GM18868 (cell line): ENCODE measurements around the gene SCG2.
"Not testable (repeated sequence)": the region's sequence is repeated elsewhere in the genome, so short reads cannot be mapped to it uniquely, and the experiment has no call there.

ENCODE experiments used
- ATAC-seq: cut with Tn5 transposase; IDR thresholded peaks from one replicate; pipeline ENCODE4 v1.9.1; 2021; ENCODE audit warnings: mild to moderate bottlenecking, moderate library complexity; ENCODE audit not compliant: unreplicated experiment

Gene SCG2

GRCh38 chr2:223612501-223612900 is 10.3 kb upstream of the SCG2 start:
- no peak for ATAC-seq

DNA sequence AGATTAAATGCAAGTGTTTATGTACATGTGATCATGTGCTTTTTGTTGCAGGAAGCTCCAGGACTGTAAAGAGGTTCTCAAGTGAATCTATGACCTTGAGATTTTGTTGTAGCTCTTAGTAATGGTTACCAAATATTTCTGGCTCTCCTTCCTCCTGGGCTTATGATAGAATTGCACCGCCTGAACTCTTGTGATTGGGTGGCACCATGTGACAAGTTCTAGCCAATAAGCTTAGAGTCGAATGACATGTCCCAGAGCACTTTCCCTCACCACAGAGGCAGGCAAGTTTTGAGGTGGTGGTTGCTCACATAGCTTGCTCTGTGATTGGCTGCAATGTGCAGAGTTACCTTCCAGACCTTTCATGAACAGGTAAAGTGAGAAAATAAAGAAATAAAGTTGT is 8.9 kb upstream of the SCG2 start:
- ATAC-seq: no peak

DNA sequence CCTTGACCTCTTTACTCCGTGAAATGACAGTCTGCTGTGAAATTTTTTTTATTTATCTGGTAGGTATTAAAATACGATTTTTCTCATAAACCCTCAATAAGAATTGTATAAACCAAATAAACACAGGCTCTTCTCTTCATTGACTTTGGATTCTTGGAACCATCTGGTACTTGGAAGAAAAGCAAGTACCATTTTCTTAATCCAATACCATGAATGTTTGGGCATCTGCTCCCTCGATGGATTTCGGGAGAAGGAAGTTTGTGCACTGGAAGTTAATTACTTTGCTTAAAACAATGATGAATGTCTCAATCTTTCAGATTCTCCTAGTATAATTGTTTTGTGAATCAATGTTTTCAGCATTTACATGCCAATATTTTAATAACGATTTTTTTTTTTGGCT is 5.3 kb upstream of the SCG2 start:
- no peak for ATAC-seq

GRCh38 chr2:223606946-223607345 is 4.8 kb upstream of the SCG2 start:
- ATAC-seq: no peak

- ATAC-seq: no peak
Measured at GRCh38 chr2:223604231-223604630, 2.1 kb upstream of the SCG2 start.

DNA sequence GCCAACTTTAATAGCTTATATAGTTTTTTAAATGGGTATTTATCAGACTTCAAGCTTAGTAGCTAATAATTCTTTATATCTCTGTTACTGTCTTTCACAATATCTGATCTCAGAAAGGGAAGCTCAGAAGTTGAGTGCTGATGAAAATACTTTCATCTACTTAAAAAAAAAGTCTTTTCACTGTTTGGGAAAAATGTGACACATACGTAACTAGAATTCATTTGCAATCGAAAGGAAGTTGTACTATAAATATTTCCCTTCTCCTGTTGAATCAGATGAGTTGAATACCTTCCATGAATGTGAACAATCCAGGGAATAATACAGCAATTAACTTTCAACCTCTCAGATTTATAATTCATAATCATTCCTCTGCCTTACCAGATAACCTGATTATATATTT is 811 bp upstream of the SCG2 start:
- no peak for ATAC-seq

GRCh38 chr2:223601018-223601417 is 1.1 kb downstream of the SCG2 start:
- ATAC-seq: no peak

DNA sequence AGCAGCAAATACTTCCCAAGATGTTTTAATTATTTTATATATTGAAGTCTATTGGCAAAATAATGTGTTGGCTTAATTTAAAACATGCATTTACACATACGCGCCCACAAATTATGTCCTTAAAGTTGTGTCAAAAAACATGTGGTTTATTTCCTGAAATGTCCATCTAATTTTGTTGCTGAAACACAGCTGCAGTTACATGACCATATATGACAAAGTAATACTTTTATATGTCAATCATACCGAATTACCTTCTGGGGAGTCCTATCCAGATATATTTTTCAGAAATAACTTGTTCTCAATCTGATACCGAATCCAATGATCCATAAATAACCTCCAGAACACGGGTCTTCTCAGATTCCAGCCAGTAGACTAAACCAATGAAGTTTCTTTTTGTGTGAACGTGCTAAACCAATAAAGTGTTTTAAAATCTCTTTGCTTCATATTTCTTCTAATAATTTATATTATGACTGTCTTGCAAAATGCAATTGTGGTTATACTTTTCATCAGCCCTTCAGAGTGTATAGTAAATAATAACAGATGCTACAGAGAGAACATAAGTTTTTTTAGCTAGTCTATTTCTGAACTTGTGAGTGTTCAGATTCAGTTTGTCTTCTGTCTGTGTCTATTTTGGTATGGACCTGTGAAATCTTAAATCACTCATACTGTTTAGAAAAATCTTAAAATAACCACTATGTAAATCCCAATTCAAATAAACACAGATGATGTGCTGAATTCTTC is 2.4 kb downstream of the SCG2 start:
- ATAC-seq: no peak

GRCh38 chr2:223598994-223599639 is 3.0 kb downstream of the SCG2 start:
- no peak for ATAC-seq

DNA sequence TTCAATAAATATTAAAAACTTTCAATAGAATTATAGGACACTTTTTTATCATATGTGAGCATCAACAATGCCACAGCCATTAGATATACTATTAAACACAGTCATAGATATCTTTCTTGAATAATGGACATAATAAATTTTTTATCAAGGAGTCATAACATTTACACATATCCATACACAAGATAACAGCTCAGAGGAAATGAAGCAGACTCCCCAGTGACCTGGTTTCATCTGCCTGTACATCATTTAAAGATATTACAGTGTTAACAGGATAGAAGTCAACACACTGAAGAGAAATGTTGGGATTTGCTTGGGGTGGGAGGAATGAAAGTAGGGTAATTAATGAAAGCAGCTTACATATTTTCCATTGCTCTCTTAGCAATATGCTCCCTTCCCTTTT is 5.1 kb downstream of the SCG2 start:
- ATAC-seq: no peak

DNA sequence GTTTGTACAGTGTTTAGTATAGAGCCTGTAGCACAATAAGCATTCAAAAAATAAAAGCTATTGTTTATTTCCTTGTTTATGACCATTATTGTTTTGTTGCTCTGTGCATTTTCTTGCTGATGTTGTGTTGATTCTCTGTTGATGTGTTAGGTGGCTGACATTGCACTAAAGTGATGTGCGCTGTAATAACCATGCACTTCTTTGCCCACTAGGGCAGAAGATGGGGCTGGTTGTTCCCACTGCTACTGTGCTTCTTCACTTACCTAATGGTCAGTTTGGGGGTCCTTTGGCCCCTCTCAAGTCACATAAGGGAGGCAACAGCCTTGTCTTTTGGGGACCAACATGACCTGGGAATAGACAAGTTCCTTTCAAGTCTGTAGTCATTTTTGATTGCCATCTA is 6.0 kb downstream of the SCG2 start:
- no peak for ATAC-seq

DNA sequence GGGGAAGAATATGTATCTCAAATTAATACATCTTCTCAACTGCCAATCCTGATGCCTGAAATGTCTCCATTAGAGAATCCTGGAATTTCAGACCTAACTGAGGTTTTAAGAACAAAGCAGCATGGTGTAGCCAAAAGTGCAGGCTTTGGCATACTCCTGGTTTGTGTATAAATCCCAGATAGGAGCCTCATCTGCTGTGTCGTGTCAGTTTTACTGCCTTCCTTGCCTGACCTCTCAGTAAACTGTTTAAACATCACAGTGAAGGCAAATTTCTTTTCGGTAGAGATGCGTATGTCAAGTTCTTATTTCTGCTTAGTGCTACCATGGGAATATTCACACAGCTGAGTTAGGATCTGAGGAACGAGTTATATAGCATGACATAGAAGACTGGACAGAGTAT is 7.3 kb downstream of the SCG2 start:
- no peak for ATAC-seq

DNA sequence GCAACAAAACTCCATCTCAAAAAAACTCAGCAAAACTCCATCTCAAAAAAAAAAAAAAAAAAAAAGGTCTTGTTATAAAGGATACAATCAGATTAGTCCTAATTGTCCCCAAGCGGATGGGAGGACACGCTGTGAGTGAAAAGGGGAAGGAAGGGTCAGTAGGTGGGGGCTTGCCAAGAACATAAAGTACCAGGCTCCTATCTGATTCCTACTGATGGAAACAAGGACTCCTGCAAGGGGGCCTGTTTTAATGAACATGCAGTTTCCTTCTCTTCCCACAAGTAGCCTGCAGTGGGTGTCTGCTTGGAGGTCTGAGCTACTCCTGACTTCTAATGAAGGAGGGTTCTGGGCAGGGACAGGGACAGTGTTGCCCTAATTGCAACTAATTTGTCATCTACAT is 7.9 kb downstream of the SCG2 start:
- ATAC-seq: no peak

DNA sequence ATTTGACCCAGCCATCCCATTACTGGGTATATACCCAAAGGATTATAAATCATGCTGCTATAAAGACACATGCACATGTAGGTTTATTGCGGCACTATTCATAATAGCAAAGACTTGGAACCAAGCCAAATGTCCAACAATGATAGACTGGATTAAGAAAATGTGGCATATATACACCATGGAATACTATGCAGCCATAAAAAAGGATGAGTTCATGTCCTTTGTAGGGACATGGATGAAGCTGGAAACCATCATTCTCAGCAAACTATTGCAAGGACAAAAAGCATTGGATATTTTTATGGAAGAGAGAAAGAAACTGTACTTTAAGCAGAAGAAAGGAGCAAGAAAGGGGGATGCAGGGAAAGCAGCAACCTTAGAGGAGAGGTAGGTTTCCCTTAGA is 9.5 kb downstream of the SCG2 start:
- ATAC-seq: not testable (repeated sequence)

DNA sequence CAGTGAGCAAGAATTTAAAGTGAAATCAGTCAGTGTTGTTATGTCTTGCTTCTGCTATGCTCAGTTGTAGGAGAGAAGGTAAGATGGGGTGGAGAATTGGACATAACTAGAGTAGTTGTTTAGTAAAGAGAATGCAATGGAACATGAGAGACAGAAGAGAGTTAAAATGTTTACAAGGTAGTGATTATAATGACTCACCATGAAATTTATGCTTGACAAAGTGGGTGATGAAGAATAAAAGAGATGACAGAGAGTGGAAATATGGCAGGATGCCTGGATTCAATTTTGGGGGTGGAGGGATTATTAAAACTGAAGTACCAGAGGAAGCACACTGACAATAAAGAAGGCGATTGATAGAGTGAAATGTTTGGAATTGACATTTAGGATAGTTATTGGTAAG is 10.6 kb downstream of the SCG2 start:
- ATAC-seq: no peak

DNA sequence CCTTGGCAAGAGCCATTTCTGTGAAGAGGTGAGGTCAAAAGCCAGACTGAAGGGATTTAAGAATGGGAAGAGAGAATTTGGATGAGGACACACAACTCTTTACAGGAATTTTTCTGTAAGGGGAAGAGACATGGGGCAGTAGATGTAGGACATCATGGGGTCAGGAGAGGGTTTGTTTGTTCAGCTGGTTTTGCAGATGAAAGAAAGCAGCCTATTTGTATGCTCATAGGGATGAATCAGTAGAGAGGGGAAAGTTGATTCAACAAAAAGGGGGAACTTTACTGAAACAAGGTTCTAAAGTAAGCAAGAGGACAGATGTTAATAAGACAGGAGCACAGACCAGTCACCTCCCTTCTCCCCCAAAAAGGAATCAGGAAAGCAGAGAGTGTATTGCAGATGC is 11.2 kb downstream of the SCG2 start:
- no peak for ATAC-seq

- no peak for ATAC-seq
Measured at GRCh38 chr2:223589901-223590300, 12.3 kb downstream of the SCG2 start.

- no peak for ATAC-seq
Measured at GRCh38 chr2:223588251-223588650, 13.9 kb downstream of the SCG2 start.

- no peak for ATAC-seq
Measured at GRCh38 chr2:223587301-223587700, 14.9 kb downstream of the SCG2 start.

- ATAC-seq: no peak
Measured at GRCh38 chr2:223586261-223586660, 15.9 kb downstream of the SCG2 start.

- ATAC-seq: no peak
Measured at GRCh38 chr2:223585666-223586065, 16.5 kb downstream of the SCG2 start.

- no peak for ATAC-seq
Measured at GRCh38 chr2:223582001-223582400, 20.2 kb downstream of the SCG2 start.

GRCh38 chr2:223580951-223581350 is 21.2 kb downstream of the SCG2 start:
- ATAC-seq: no peak
